B cell (primary cell): ENCODE measurements around the gene TTLL11. TPM values are rescaled to one million over a fixed set of nuclear protein-coding genes. Genes with fewer than 3 reads are reported as not detected.

ENCODE experiments used
- ATAC-seq: fragments of 200-7000 bp; cut with Tn5 transposase; one replicate; pipeline ENCODE4 v1.10.0; 2021; ENCODE audit warnings: low read depth, mild to moderate bottlenecking, moderate number of reproducible peaks, moderate library complexity
- CTCF ChIA-PET: fragments of 350-600 bp; sonication (Branson Sonifier 250); formaldehyde crosslinking; loops from one replicate; lab custom pipeline; 2021; ENCODE audit warnings: antibody characterized with exemption, inconsistent platforms; lab: Charles Lee
- POLR2A ChIA-PET: fragments of 350-600 bp; sonication (Branson Sonifier 250); formaldehyde crosslinking; loops from one replicate; lab custom pipeline; 2021; ENCODE audit warnings: antibody characterized with exemption; lab: Charles Lee
- DNase-seq: peaks from one replicate; pipeline ENCODE4 v3.0.0; 2013
- H2AFZ ChIP-seq: 2 replicates; pipeline ENCODE4 v1.6.1; 2012; ENCODE audit warnings: mild to moderate bottlenecking, low read depth, low read length; ENCODE audit not compliant: insufficient read depth, poor library complexity, severe bottlenecking
- H3K27ac ChIP-seq, 2 donors: 1 replicate in 1 of 2; 2 replicates in 1 of 2; pipeline ENCODE4 v1.5.1; 2012 to 2013; ENCODE audit warnings: low read length in 2 of 2, mild to moderate bottlenecking in 2 of 2, moderate library complexity in 1 of 2
- H3K27me3 ChIP-seq, 4 experiments: fragments of 200-600 bp in 1 of 4; sonication (generic) in 1 of 4; replicated peaks in 1 of 4; 1 replicate in 2 of 4; 2 replicates in 2 of 4; pipeline versions ENCODE4 v1.6.1 to v1.7.0; 2013 to 2016; ENCODE audit warnings: low read length in 3 of 4, mild to moderate bottlenecking in 2 of 4, mixed read lengths in 1 of 4, moderate library complexity in 1 of 4; ENCODE audit not compliant: insufficient read depth in 4 of 4, control insufficient read depth in 3 of 4; ENCODE audit errors: control extremely low read depth in 1 of 4
- H3K36me3 ChIP-seq, 2 experiments: replicated peaks in 1 of 2; 1 replicate in 1 of 2; 2 replicates in 1 of 2; pipeline versions ENCODE4 v1.6.1 to v1.7.1; 2013; ENCODE audit warnings: low read length in 1 of 2; ENCODE audit not compliant: insufficient read depth in 2 of 2, control insufficient read depth in 1 of 2; ENCODE audit errors: control extremely low read depth in 1 of 2, extremely low read depth in 1 of 2
- H3K4me1 ChIP-seq, 2 donors: fragments of 200-600 bp in 1 of 2; sonication (generic) in 1 of 2; 1 replicate in 1 of 2; 2 replicates in 1 of 2; pipeline versions ENCODE4 v1.5.1 to v1.6.1; 2013 to 2017; ENCODE audit warnings: low read length in 2 of 2; ENCODE audit not compliant: control insufficient read depth in 2 of 2, insufficient read depth in 2 of 2
- H3K4me2 ChIP-seq: replicated peaks from 2 replicates; pipeline ENCODE3; 2012; ENCODE audit warnings: mild to moderate bottlenecking, low read depth, low read length; ENCODE audit not compliant: poor library complexity, severe bottlenecking
- H3K4me3 ChIP-seq, 5 experiments: fragments of 200-600 bp in 1 of 5; sonication (generic) in 1 of 5; 1 replicate in 3 of 5; 2 replicates in 2 of 5; pipeline versions ENCODE4 v1.5.1 to v1.7.0; 2011 to 2016; ENCODE audit warnings: low read length in 4 of 5, mild to moderate bottlenecking in 4 of 5, low read depth in 2 of 5, control low read depth in 1 of 5, moderate library complexity in 1 of 5; ENCODE audit not compliant: insufficient read depth in 1 of 5; ENCODE audit errors: control extremely low read depth in 1 of 5, extremely low read depth in 1 of 5
- H3K79me2 ChIP-seq: fragments of 200-600 bp; sonication (generic); one replicate; pipeline ENCODE4 v1.6.0; 2016; ENCODE audit warnings: low read length; ENCODE audit not compliant: control insufficient read depth, insufficient read depth
- H3K9ac ChIP-seq: fragments of 200-600 bp; sonication (generic); 2 replicates; pipeline ENCODE4 v1.6.1; 2017; ENCODE audit warnings: mild to moderate bottlenecking, low read length, moderate library complexity
- H3K9me3 ChIP-seq, 3 donors: one replicate each; pipeline versions ENCODE4 v1.6.1 to v1.7.1; 2013; ENCODE audit warnings: low read length in 2 of 3; ENCODE audit not compliant: control insufficient read depth in 2 of 3, insufficient read depth in 1 of 3; ENCODE audit errors: control extremely low read depth in 1 of 3
- H4K20me1 ChIP-seq: 2 replicates; pipeline ENCODE4 v1.6.0; 2012; ENCODE audit warnings: mild to moderate bottlenecking, low read length; ENCODE audit not compliant: insufficient read depth, control insufficient read depth, poor library complexity, severe bottlenecking
- H3K27ac Mint-ChIP-seq: one replicate; pipeline ENCODE4 v1.8.0; 2021; ENCODE audit warnings: mixed read lengths
- H3K27me3 Mint-ChIP-seq: one replicate; pipeline ENCODE4 v1.8.0; 2021; ENCODE audit warnings: mixed read lengths
- H3K4me1 Mint-ChIP-seq: one replicate; pipeline ENCODE4 v1.8.0; 2021; ENCODE audit warnings: mixed read lengths
- H3K4me3 Mint-ChIP-seq: one replicate; pipeline ENCODE4 v1.8.0; 2021; ENCODE audit warnings: mixed read lengths
- H3K9me3 Mint-ChIP-seq: one replicate; pipeline ENCODE4 v1.8.0; 2022; ENCODE audit warnings: mixed read lengths; ENCODE audit not compliant: insufficient read depth
- EZH2 ChIP-seq: IDR thresholded peaks from 2 replicates; pipeline ENCODE4 v1.6.1; 2012; ENCODE audit warnings: borderline replicate concordance, low read depth, mild to moderate bottlenecking, moderate library complexity, low read length; ENCODE audit not compliant: insufficient read depth, poor library complexity, severe bottlenecking
- WGBS: methylation state at CpG from one replicate; pipeline ENCODE4 v1.1.5; 2013; ENCODE audit warnings: missing lambda C conversion rate; ENCODE audit not compliant: insufficient coverage; 5-methylcytosine and 5-hydroxymethylcytosine counted together
- intact Hi-C: fragments of 100-400 bp; cut with micrococcal nuclease; formaldehyde crosslinking; loops from one replicate; pipeline ENCODE4 v1.10.0; 2022
- polyA plus RNA-seq: library from polyadenylated mRNA; depleted of rRNA; stranded (reverse); fragments of >200 nt; gene quantifications from 2 replicates; pipeline ENCODE4 v1.2.3, GENCODE V29; 2012
- total RNA-seq, 2 donors: library from RNA; stranded (reverse); fragments of 120-200 nt in 1 of 2; gene quantifications; 1 replicate in 1 of 2; 2 replicates in 1 of 2; pipeline versions ENCODE4 v1.2.3 to v1.2.4, GENCODE V29; 2013 to 2022
- TF ChIP-seq, protein P1 (sequence below): fragments of 200-600 bp; IDR thresholded peaks from one replicate; pipeline ENCODE4 v1.8.0; 2022; ENCODE audit warnings: antibody characterized with exemption, mild to moderate bottlenecking

The TTLL11 gene
- total and polyA plus RNA-seq, 2 donors (not counting 1 experiment from before 2014, with no cell fraction given), result 3.6 to 3.8 TPM

GRCh38 chr9:122031776-122032175, 61.3 kb downstream of the TTLL11 start:
- Mint-ChIP-seq H3K27me3 (peaks cover 3% of the 10 kb centered on the region), H3K4me3 (no peak overlapping the region), H3K4me1 (no peaks in the 10 kb centered on the region), H3K27ac (no peak overlapping the region), H3K9me3 (no peaks in the 10 kb centered on the region)
- H3K27ac ChIP-seq, result no peak overlapping the region
- H3K9me3 ChIP-seq, result no peaks in the 10 kb centered on the region
- 100% methylated on average over 2 of the region's 7 CpGs for WGBS
- H3K27me3 ChIP-seq, result peaks cover 0 to 20% (median 5%) of the 10 kb centered on the region in 4 experiments
- ATAC-seq, result no peak
- CTCF ChIA-PET, result no interaction called here
- no peak overlapping the region for H2AFZ ChIP-seq
- H4K20me1 ChIP-seq, result no peaks in the 10 kb centered on the region
- no peaks in the 10 kb centered on the region for H3K79me2 ChIP-seq
- H3K4me3 ChIP-seq, result no peak overlapping the region
- no peaks in the 10 kb centered on the region for H3K36me3 ChIP-seq
- POLR2A ChIA-PET, result no interaction called here
- no peak overlapping the region for H3K9ac ChIP-seq
- intact Hi-C loops, result no loop called here
- H3K4me1 ChIP-seq, result no peaks in the 10 kb centered on the region
- no peak overlapping the region for H3K4me2 ChIP-seq
- TF ChIP-seq, protein P1, sequence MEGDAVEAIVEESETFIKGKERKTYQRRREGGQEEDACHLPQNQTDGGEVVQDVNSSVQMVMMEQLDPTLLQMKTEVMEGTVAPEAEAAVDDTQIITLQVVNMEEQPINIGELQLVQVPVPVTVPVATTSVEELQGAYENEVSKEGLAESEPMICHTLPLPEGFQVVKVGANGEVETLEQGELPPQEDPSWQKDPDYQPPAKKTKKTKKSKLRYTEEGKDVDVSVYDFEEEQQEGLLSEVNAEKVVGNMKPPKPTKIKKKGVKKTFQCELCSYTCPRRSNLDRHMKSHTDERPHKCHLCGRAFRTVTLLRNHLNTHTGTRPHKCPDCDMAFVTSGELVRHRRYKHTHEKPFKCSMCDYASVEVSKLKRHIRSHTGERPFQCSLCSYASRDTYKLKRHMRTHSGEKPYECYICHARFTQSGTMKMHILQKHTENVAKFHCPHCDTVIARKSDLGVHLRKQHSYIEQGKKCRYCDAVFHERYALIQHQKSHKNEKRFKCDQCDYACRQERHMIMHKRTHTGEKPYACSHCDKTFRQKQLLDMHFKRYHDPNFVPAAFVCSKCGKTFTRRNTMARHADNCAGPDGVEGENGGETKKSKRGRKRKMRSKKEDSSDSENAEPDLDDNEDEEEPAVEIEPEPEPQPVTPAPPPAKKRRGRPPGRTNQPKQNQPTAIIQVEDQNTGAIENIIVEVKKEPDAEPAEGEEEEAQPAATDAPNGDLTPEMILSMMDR, result no peak
- DNase-seq, result no peak

GRCh38 chr9:122031157-122031556, 62.0 kb downstream of the TTLL11 start:
- 97% methylated on average over 10 of the region's 10 CpGs for WGBS
- intact Hi-C loops, result no loop called here
- no peaks in the 10 kb centered on the region for H3K27me3 Mint-ChIP-seq
- H3K4me3 Mint-ChIP-seq, result no peak overlapping the region
- TF ChIP-seq EZH2, result no peak
- TF ChIP-seq, protein P1, result no peak
- H3K27ac Mint-ChIP-seq, result no peak overlapping the region
- Histone ChIP-seq H3K4me1 (no peaks in the 10 kb centered on the region), H3K27ac (no peak overlapping the region), H4K20me1 (no peaks in the 10 kb centered on the region), H3K4me2 (no peak overlapping the region), H3K79me2 (no peaks in the 10 kb centered on the region), H3K27me3 (peaks cover 0 to 17% (median 2%) of the 10 kb centered on the region in 4 experiments), H3K9me3 (no peaks in the 10 kb centered on the region), H2AFZ (no peak overlapping the region), H3K36me3 (no peaks in the 10 kb centered on the region), H3K4me3 (no peak overlapping the region), H3K9ac (no peak overlapping the region)
- ChIA-PET POLR2A (no interaction called here), CTCF (no interaction called here)
- ATAC-seq (no peak), DNase-seq (no peak)
- H3K9me3 Mint-ChIP-seq, result no peaks in the 10 kb centered on the region
- no peaks in the 10 kb centered on the region for H3K4me1 Mint-ChIP-seq
